Left colon (tissue), 2 donors: ENCODE measurements around the gene ZNF675. TPM values are rescaled to one million over a fixed set of nuclear protein-coding genes. Genes with fewer than 3 reads are reported as not detected.
"Not testable (repeated sequence)": the region's sequence is repeated elsewhere in the genome, so short reads cannot be mapped to it uniquely, and the experiment has no call there.

ENCODE experiments used
- ATAC-seq: fragments of 200-7000 bp; cut with Tn5 transposase; one replicate; pipeline ENCODE4 v1.9.1; 2020; ENCODE audit warnings: mild to moderate bottlenecking, moderate library complexity
- DNase-seq, 2 donors: peaks; one replicate each; pipeline ENCODE4 v3.0.0-alpha.2; 2020
- intact Hi-C, 2 donors: fragments of 100-400 bp; cut with DNase I in 1 of 2; cut with micrococcal nuclease in 1 of 2; formaldehyde crosslinking; loops; one replicate each; pipeline versions ENCODE4 v1.11.2 to v1.14.0; 2022; cut with DNase I, micrococcal nuclease
- long read RNA-seq: library from polyadenylated mRNA; unstranded; transcript quantifications from one replicate; pipeline ENCODE4 v2.0.0, GENCODE V29; 2021
- total RNA-seq, 2 donors: library from RNA; stranded (reverse); fragmentation: NEBNext Ultra II Directional; extraction: Animal tissue kit (Norgen Biotek cat#: 25700); gene quantifications; one replicate each; pipeline ENCODE4 v1.2.1, GENCODE V29; 2021
- donor health status: DM: no; HTN: no; CAD: no.
- donor health status: DM: yes; HTN: yes; CAD: no.

ZNF675 gene
- 10 to 100 TPM; 15.6 to 16.2 TPM for total RNA-seq
- long read RNA-seq, transcript ZNF675-201 (4 exons, 2,301 nt), result major isoform, 12 of 15 reads
- long read RNA-seq, partial matches to known transcripts, result 1 of 15 reads
- long read RNA-seq, other reads (novel, unspliced or antisense), result 2 of 15 reads

DNA sequence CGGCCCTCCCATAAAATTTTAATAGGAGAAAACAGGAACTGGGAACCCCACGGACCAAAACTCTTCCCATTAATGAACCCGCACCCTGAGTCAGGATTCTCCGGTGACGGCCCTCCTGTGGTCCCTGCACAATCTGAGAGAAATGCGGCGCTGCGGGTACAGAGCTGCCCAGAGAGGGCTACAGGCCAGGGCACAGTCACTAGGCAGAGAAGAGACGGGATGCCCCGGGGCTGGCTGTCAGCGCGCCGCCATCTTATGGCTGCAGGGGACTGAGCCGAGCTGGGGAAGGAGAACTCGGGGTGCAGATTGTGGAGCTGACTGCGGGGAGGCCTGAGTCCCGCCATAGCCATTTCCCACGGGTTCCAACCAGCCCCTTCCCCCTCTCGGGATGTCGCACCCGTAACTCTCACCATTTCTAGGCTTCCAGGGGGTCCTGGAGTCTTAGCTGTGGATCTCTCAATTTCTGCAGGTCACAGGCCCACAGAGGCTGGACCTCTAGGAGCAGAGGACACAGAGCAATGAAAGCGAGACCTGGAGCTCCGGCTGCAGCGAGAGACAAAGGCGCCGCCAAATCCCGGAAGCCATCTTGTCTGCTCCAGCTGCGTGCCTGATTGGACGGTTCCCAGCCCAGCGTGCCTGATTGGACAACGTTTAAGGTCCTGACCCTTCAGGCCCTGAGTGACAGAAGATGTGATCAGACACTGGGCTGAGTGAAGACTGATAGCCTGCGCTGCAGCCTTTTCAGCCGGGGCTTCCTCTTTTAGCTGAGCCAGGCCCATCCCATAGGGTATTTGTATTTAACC lies at the start of gene ZNF675:
TSS of gene ZNF675 (minus strand) at position 592 of the 803 bp plus-strand sequence. CDS start at position 413, 179 bp downstream.
- intact Hi-C loops, result no loop called here
- peak; percentile 96 for ATAC-seq
- peak; percentile 93 for DNase-seq

- DNase-seq, intact Hi-C loops, ATAC-seq: not testable (repeated sequence)
Measured at GRCh38 chr19:23730729-23731465, 43.9 kb upstream of the ZNF675 start.

DNA sequence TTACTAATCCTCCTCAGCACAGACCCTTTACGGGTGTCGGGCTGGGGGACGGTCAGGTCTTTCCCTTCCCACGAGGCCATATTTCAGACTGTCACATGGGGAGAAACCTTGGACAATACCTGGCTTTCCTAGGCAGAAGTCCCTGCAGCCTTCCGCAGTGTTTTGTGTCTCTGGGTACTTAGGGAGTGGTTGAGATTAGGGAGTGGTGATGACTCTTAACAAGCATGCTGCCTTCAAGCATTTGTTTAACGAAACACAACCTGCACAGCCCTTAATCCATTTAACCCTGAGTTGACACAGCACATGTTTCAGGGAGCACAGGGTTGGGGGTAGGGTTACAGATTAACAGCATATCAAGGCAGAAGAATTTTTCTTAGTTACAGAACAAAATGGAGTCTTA lies 37.1 kb upstream of the ZNF675 start:
- intact Hi-C loops, ATAC-seq, DNase-seq: not testable (repeated sequence)

GRCh38 chr19:23718802-23719201 lies 31.8 kb upstream of the ZNF675 start:
- ATAC-seq (no peak), DNase-seq (no peak)
- intact Hi-C loops, result no loop called here

GRCh38 chr19:23716792-23717191 lies 29.8 kb upstream of the ZNF675 start:
- no peak for DNase-seq
- intact Hi-C loops, result no loop called here
- no peak for ATAC-seq

DNA sequence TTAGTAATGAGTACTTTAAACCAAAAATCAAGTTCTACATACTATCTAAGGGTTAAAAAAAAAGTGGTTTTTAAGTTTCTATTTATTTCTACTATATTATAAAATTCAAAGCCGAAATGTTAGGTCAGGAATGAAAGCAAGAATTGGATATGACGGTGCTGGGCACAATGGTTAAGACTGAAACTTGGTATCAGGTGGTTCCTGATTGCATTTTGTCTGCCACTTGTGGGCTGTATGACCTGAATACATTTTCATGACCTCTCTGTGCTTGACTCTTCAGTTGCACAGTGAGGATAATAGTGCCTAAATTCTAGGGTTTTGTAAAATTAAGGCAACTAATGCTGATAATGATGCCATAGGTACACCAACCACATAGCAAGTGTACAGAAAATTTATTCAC lies 22.3 kb upstream of the ZNF675 start:
- DNase-seq (no peak), ATAC-seq (no peak)
- intact Hi-C loops, result no loop called here

DNA sequence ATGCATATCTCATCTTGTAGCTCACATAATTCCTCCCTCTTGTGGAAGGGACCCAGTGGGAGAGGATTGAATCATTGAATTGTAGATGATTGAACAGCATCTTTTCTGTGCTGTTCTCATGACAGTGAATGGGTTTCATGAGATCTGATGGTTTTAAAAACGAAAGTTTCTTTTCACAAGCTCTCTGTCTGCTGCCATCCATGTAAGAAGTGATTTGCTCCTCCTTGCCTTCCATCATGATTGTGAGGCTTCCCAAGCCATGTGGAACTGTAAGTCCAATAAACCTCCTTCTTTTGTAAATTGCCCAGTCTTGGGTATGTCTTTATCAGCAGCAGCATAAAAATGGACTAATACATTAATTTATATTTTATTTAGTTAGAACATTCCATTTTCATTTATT lies 19.6 kb upstream of the ZNF675 start:
- no peak for DNase-seq

GRCh38 chr19:23699521-23699860 lies 12.5 kb upstream of the ZNF675 start:
- intact Hi-C loops, result no loop called here
- no peak for ATAC-seq
- DNase-seq, result no peak

More for the DNA sequence above, 19.6 kb upstream of the ZNF675 start:
- intact Hi-C loops, result no loop called here
- ATAC-seq, result no peak

DNA sequence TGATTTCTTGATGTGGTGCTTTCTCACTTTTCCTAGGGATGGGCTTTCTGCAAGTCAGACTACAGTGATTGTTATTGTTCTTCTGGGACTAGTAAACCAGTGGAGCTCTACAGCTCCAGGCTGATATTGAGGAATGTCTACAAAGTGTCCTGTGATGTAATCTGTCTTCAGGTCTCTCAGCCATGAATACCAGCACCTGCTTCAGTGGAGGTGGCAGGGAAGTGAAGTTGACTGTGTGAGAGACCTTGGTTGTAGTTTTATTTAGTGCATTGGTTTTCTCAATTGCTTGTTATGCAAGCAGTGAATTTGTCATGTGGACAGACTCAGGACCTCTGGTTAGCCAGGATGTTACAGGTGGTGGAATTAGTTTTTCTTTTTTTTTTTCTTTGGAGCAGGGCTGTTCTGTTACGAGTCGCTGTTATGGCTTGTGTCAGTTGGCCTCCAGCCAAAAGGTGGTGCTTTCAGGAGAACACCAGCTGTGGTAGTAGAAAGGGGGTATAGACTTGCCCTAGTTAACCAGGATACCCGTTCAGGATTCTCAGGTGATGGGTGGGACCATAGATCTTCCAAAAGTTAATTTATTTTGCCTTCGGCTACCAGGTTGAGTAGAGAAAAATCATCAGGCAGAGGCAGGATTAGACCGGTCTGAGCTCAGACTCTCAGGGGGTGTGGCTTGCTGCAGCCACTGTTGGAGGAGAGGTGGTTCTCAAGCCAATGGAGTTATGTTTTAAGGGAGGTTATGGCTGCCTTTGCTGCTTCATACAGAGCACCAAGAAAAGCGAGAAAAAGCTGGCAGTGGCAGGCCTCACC lies 11.9 kb upstream of the ZNF675 start:
- DNase-seq (peak; percentile 38 to 65), ATAC-seq (peak; percentile 98)
- intact Hi-C loops, result no loop called here

- intact Hi-C loops, ATAC-seq, DNase-seq: not testable (repeated sequence)
Measured at GRCh38 chr19:23692937-23693336, 5.9 kb upstream of the ZNF675 start.

DNA sequence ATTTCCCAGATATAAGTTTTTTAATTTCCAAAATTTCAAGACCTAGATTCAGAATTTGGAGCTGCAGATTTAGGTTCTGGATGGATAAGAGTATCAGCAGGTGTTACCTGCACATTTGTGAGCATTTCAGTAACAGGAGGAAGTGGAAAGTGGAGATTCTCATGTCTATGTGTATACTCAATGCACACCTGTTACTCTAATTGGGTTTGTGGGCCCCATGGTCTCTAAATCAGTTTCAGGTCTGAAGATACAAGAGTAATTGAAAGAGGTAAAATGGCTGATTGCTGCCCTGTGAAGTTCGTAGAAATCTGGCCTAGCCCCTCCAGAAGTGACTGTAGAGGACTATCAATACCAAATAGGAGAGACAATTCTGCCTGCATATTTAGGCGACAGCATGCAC lies 13.9 kb downstream of the ZNF675 start:
- intact Hi-C loops, result no loop called here
- DNase-seq, result no peak
- no peak for ATAC-seq

- intact Hi-C loops, DNase-seq, ATAC-seq: not testable (repeated sequence)
Measured at GRCh38 chr19:23668606-23669005, 18.4 kb downstream of the ZNF675 start.

- no peak for DNase-seq
- intact Hi-C loops, result no loop called here
- no peak for ATAC-seq
Measured at GRCh38 chr19:23665651-23666410, 21.2 kb downstream of the ZNF675 start.

- ATAC-seq, intact Hi-C loops, DNase-seq: not testable (repeated sequence)
Measured at GRCh38 chr19:23649817-23650216, 37.2 kb downstream of the ZNF675 start.
